ENCODE results near the gene OR8G1. TPM values are rescaled to one million over a fixed set of nuclear protein-coding genes. Genes with fewer than 3 reads are reported as not detected.

OR8G1 gene
- total and polyA plus RNA-seq, 8 donors, result not detected

DNA sequence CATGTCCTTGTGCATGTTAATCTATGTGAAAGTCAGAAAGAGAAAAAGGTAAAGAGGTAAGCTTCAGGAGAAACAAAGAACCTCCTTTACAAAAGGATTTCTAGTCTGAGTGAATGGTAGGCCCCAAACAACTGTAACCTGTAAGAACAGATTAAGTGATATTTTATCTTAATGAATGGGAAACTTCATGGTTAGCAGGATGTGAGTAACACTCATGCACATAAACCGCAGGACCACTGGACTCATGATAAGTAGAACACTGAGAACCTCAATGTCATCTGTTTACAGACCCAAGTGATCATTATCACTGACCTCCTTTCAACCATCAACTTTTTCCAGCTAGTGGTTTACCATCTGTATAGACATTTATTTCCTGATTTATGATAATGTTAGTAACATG is 35.2 kb downstream of the OR8G1 start:
- Histone ChIP-seq H3K4me3 (no peak overlapping the region), H3K27me3 (no peaks in the 10 kb centered on the region), H3K4me1 (no peaks in the 10 kb centered on the region), H3K36me3 (no peaks in the 10 kb centered on the region), H3K27ac (no peak overlapping the region), H3K9me3 (peaks cover 0 to 8% (median 0%) of the 10 kb centered on the region in 4 donors)
- intact Hi-C loops (cut with DNase I; ENCODE audit: low total_unique reads), result no loop called here
- DNase-seq, result peak in 1 of 2 donors; percentile 5
- TF ChIP-seq POLR2A (IDR thresholded peaks at IDR 0.05) (no peak), EP300 (IDR thresholded peaks at IDR 0.05) (no peak), POLR2AphosphoS5 (IDR thresholded peaks at IDR 0.05) (no peak)
- TF ChIP-seq, protein P1, sequence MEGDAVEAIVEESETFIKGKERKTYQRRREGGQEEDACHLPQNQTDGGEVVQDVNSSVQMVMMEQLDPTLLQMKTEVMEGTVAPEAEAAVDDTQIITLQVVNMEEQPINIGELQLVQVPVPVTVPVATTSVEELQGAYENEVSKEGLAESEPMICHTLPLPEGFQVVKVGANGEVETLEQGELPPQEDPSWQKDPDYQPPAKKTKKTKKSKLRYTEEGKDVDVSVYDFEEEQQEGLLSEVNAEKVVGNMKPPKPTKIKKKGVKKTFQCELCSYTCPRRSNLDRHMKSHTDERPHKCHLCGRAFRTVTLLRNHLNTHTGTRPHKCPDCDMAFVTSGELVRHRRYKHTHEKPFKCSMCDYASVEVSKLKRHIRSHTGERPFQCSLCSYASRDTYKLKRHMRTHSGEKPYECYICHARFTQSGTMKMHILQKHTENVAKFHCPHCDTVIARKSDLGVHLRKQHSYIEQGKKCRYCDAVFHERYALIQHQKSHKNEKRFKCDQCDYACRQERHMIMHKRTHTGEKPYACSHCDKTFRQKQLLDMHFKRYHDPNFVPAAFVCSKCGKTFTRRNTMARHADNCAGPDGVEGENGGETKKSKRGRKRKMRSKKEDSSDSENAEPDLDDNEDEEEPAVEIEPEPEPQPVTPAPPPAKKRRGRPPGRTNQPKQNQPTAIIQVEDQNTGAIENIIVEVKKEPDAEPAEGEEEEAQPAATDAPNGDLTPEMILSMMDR (IDR thresholded peaks at IDR 0.05), result no peak
- WGBS, 5 donors, result 23 to 42% (median 35%) methylated on average over 1 of the region's 1 CpG

DNA sequence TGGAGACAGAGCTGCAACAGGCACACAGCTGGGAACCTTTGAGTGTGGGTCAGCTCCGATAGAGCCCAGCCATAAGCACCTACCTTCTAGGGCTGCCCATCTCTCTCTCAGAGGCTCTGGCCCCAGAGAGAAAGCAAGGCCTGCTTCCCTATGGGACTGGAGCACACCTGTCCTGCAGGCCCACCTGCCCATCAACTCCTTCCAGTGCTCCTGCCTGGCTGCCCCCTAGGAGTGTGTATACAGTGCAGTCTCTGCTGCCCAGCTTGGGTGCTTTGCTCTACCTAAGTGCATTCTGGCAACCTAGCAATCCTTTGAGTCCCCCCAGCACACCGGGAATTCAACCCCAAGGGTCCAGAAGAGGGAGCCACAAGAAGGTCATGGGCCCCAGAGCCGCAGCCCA is 36.3 kb downstream of the OR8G1 start:
- no peaks in the 10 kb centered on the region for H3K36me3 ChIP-seq
- 75 to 88% (median 82%) methylated on average over 2 to 3 of the region's 3 CpGs for WGBS, 5 donors
- no peak overlapping the region for H3K27ac ChIP-seq
- no peaks in the 10 kb centered on the region for H3K4me1 ChIP-seq
- no peak for TF ChIP-seq POLR2AphosphoS5 (IDR thresholded peaks at IDR 0.05)
- TF ChIP-seq, protein P1 (IDR thresholded peaks at IDR 0.05), result no peak
- TF ChIP-seq POLR2A (IDR thresholded peaks at IDR 0.05), result no peak
- no peak for TF ChIP-seq EP300 (IDR thresholded peaks at IDR 0.05)
- no peaks in the 10 kb centered on the region for H3K27me3 ChIP-seq
- intact Hi-C loops (cut with DNase I; ENCODE audit: low total_unique reads), result no loop called here
- no peak overlapping the region for H3K4me3 ChIP-seq
- peaks cover 0 to 8% (median 0%) of the 10 kb centered on the region in 4 donors for H3K9me3 ChIP-seq
- no peak for DNase-seq

DNA sequence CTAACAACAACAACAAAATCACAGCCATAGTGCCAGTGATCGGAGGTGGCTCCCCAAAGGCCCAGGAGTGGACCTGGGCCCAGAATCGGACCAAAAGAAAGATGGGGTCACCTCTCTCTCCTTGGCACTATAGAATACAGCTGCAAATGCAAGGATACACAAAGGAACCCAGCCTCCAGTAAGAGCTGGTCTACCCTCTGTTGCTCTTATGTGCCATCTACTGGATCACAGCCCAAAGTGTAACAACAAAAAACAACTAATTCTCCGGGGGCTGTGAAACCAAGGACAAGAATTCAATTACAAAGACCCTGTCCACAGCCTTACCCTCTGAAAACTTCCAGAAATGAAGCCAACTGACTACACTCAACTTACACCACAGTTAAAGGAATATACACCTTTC is 36.9 kb downstream of the OR8G1 start:
- Histone ChIP-seq H3K36me3 (no peaks in the 10 kb centered on the region), H3K27ac (no peak overlapping the region), H3K27me3 (no peaks in the 10 kb centered on the region), H3K4me1 (no peaks in the 10 kb centered on the region), H3K9me3 (peaks cover 0 to 8% (median 0%) of the 10 kb centered on the region in 4 donors), H3K4me3 (no peak overlapping the region)
- intact Hi-C loops (cut with DNase I; ENCODE audit: low total_unique reads), result no loop called here
- DNase-seq, result peak in 1 of 2 donors; percentile 14
- TF ChIP-seq POLR2A (IDR thresholded peaks at IDR 0.05) (no peak), POLR2AphosphoS5 (IDR thresholded peaks at IDR 0.05) (no peak), EP300 (IDR thresholded peaks at IDR 0.05) (no peak)
- TF ChIP-seq, protein P1 (IDR thresholded peaks at IDR 0.05), result no peak
- WGBS, 5 donors, result 48 to 76% (median 71%) methylated on average over 3 of the region's 3 CpGs

DNA sequence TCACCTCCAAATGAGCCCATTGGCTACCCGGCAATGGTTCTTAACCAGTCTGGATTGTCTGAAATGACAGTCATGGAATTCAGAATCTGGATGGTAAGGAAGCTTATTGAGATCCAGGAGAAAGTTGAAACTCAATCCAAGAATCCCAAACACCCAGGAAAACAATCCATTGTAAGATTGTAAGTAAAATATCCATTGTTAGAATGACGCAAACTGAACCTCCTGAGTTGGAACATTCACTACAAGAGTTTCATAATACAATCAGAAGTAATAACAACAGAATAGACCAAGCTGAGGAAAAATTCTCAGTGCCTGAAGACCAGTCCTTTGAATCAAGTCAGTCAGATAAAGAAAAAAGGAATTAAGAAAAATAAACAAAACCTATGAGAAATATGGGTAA is 37.4 kb downstream of the OR8G1 start:
- Histone ChIP-seq H3K4me3 (no peak overlapping the region), H3K27me3 (no peaks in the 10 kb centered on the region), H3K9me3 (peaks cover 0 to 8% (median 0%) of the 10 kb centered on the region in 4 donors), H3K36me3 (no peaks in the 10 kb centered on the region), H3K27ac (no peak overlapping the region), H3K4me1 (no peaks in the 10 kb centered on the region)
- intact Hi-C loops (cut with DNase I; ENCODE audit: low total_unique reads), result no loop called here
- DNase-seq, result no peak
- WGBS, 5 donors, result 42 to 87% (median 66%) methylated on average over 2 of the region's 2 CpGs
- TF ChIP-seq POLR2A (IDR thresholded peaks at IDR 0.05), result no peak
- TF ChIP-seq POLR2AphosphoS5 (IDR thresholded peaks at IDR 0.05), result no peak
- TF ChIP-seq, protein P1 (IDR thresholded peaks at IDR 0.05), result no peak
- TF ChIP-seq EP300 (IDR thresholded peaks at IDR 0.05), result no peak

Measured in stomach (tissue), 9 donors.